OCI-LY1 (cell line): Measurements from ENCODE around the gene NDUFB4.

Experiments
- EZH2 ChIP-seq: fragments of 200-600 bp; sonication (generic), shearing (Covaris generic); IDR thresholded peaks from 2 replicates; pipeline ENCODE4 v1.8.0; 2017; ENCODE audit warnings: borderline replicate concordance, mixed run types, mild to moderate bottlenecking, antibody characterized with exemption, low read length, moderate library complexity, mixed read lengths
- TF ChIP-seq, protein P1 (sequence below): fragments of 200-600 bp; sonication (generic), shearing (Covaris generic); IDR thresholded peaks from 2 replicates; pipeline ENCODE4 v1.5.1; 2017; ENCODE audit warnings: mild to moderate bottlenecking, antibody characterized with exemption, low read length, moderate library complexity, mixed read lengths

- TF ChIP-seq EZH2 = no peak
- TF ChIP-seq, protein P1, sequence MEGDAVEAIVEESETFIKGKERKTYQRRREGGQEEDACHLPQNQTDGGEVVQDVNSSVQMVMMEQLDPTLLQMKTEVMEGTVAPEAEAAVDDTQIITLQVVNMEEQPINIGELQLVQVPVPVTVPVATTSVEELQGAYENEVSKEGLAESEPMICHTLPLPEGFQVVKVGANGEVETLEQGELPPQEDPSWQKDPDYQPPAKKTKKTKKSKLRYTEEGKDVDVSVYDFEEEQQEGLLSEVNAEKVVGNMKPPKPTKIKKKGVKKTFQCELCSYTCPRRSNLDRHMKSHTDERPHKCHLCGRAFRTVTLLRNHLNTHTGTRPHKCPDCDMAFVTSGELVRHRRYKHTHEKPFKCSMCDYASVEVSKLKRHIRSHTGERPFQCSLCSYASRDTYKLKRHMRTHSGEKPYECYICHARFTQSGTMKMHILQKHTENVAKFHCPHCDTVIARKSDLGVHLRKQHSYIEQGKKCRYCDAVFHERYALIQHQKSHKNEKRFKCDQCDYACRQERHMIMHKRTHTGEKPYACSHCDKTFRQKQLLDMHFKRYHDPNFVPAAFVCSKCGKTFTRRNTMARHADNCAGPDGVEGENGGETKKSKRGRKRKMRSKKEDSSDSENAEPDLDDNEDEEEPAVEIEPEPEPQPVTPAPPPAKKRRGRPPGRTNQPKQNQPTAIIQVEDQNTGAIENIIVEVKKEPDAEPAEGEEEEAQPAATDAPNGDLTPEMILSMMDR = no peak
Measured at GRCh38 chr3:120557115-120557514, 39.0 kb upstream of the NDUFB4 start.
